Vagina (tissue), 2 donors: ENCODE measurements around the gene ATP2B2.

Experiments
- POLR2A ChIP-seq, 2 donors: fragments of 450-650 bp; IDR thresholded peaks; one replicate each; pipeline ENCODE4 v1.6.1; 2017; ENCODE audit warnings: antibody characterized with exemption in 2 of 2, mild to moderate bottlenecking in 2 of 2, moderate library complexity in 2 of 2
- TF ChIP-seq, protein P1 (sequence below), 3 experiments: fragments of 450-650 bp in 2 of 3; fragments of 200-600 bp in 1 of 3; sonication (generic) in 1 of 3; IDR thresholded peaks; one replicate each; pipeline ENCODE4 v1.5.1; 2017 to 2019; ENCODE audit warnings: antibody characterized with exemption in 3 of 3, mild to moderate bottlenecking in 2 of 3, moderate library complexity in 2 of 3

DNA sequence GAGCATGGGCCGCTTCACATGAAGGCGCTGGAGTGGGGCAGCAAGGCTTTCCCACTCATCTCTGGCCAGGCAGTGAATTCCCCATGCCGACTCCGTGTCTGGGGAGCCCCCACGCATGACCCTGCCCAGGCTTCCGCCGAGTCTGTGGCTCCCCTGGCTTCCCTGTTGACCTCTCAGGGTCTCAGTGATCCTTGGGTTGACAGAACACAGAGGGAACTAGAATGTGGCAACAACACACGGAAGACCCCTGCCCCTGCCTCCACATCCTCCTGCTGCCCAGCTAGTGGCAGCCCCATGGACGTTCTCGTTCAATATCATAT lies 61.3 kb downstream of the ATP2B2 start:
- TF ChIP-seq, protein P1, sequence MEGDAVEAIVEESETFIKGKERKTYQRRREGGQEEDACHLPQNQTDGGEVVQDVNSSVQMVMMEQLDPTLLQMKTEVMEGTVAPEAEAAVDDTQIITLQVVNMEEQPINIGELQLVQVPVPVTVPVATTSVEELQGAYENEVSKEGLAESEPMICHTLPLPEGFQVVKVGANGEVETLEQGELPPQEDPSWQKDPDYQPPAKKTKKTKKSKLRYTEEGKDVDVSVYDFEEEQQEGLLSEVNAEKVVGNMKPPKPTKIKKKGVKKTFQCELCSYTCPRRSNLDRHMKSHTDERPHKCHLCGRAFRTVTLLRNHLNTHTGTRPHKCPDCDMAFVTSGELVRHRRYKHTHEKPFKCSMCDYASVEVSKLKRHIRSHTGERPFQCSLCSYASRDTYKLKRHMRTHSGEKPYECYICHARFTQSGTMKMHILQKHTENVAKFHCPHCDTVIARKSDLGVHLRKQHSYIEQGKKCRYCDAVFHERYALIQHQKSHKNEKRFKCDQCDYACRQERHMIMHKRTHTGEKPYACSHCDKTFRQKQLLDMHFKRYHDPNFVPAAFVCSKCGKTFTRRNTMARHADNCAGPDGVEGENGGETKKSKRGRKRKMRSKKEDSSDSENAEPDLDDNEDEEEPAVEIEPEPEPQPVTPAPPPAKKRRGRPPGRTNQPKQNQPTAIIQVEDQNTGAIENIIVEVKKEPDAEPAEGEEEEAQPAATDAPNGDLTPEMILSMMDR (IDR thresholded peaks at IDR 0.05) = no peak
- TF ChIP-seq POLR2A (IDR thresholded peaks at IDR 0.05) = no peak
